ENCODE data around the gene TP53TG5. TPM values are rescaled to one million over a fixed set of nuclear protein-coding genes. Genes with fewer than 3 reads are reported as not detected.

The TP53TG5 gene
- total RNA-seq, 4 donors from 2014 or later = not detected

GRCh38 chr20:45367126-45367525 lies 11.0 kb downstream of the TP53TG5 start:
- Histone ChIP-seq H3K36me3 (peaks cover 0 to 35% (median 0%) of the 10 kb centered on the region in 3 donors), H3K4me3 (no peak overlapping the region), H3K27ac (peak overlapping the region in 1 of 4 donors; percentile 78), H3K4me1 (peaks cover 0 to 30% (median 15%) of the 10 kb centered on the region in 4 donors), H3K27me3 (no peaks in the 10 kb centered on the region), H3K9me3 (no peaks in the 10 kb centered on the region)
- TF ChIP-seq POLR2A (IDR thresholded peaks at IDR 0.05) (no peak), CTCF (IDR thresholded peaks at IDR 0.05) (no peak)
- no peak for DNase-seq

GRCh38 chr20:45366631-45367030 lies 11.5 kb downstream of the TP53TG5 start:
- no peak overlapping the region for H3K27ac ChIP-seq
- H3K36me3 ChIP-seq = peaks cover 0 to 35% (median 0%) of the 10 kb centered on the region in 3 donors
- no peak for TF ChIP-seq POLR2A (IDR thresholded peaks at IDR 0.05)
- no peak for TF ChIP-seq CTCF (IDR thresholded peaks at IDR 0.05)
- no peaks in the 10 kb centered on the region for H3K9me3 ChIP-seq
- H3K4me1 ChIP-seq = peaks cover 0 to 30% (median 15%) of the 10 kb centered on the region in 4 donors
- no peaks in the 10 kb centered on the region for H3K27me3 ChIP-seq
- no peak for DNase-seq
- no peak overlapping the region for H3K4me3 ChIP-seq

GRCh38 chr20:45366192-45366591 lies 11.9 kb downstream of the TP53TG5 start:
- no peak for DNase-seq
- Histone ChIP-seq H3K27me3 (no peaks in the 10 kb centered on the region), H3K4me1 (peaks cover 0 to 30% (median 15%) of the 10 kb centered on the region in 4 donors), H3K9me3 (no peaks in the 10 kb centered on the region), H3K36me3 (peaks cover 0 to 35% (median 0%) of the 10 kb centered on the region in 3 donors), H3K4me3 (no peak overlapping the region), H3K27ac (no peak overlapping the region)
- TF ChIP-seq POLR2A (IDR thresholded peaks at IDR 0.05) = no peak
- no peak for TF ChIP-seq CTCF (IDR thresholded peaks at IDR 0.05)

GRCh38 chr20:45365444-45365970 lies 12.6 kb downstream of the TP53TG5 start:
- Histone ChIP-seq H3K4me1 (peaks cover 0 to 30% (median 16%) of the 10 kb centered on the region in 4 donors), H3K36me3 (peaks cover 0 to 35% (median 0%) of the 10 kb centered on the region in 3 donors), H3K4me3 (no peak overlapping the region), H3K9me3 (no peaks in the 10 kb centered on the region), H3K27me3 (no peaks in the 10 kb centered on the region), H3K27ac (no peak overlapping the region)
- DNase-seq = no peak
- TF ChIP-seq POLR2A (IDR thresholded peaks at IDR 0.05) (no peak), CTCF (IDR thresholded peaks at IDR 0.05) (no peak)

- H3K4me1 ChIP-seq = peaks cover 0 to 45% (median 15%) of the 10 kb centered on the region in 4 donors
- TF ChIP-seq CTCF (IDR thresholded peaks at IDR 0.05) (no peak), POLR2A (IDR thresholded peaks at IDR 0.05) (no peak)
- no peak for DNase-seq
Measured at GRCh38 chr20:45363611-45364492, 14.3 kb downstream of the TP53TG5 start.

More at GRCh38 chr20:45363611-45364492, 14.3 kb downstream of the TP53TG5 start:
- peaks cover 0 to 35% (median 0%) of the 10 kb centered on the region in 3 donors for H3K36me3 ChIP-seq
- no peaks in the 10 kb centered on the region for H3K27me3 ChIP-seq
- peak overlapping the region; percentile 89 to 99 (median 95) for H3K27ac ChIP-seq
- H3K9me3 ChIP-seq = no peaks in the 10 kb centered on the region
- peak overlapping the region; percentile 69 to 97 (median 72) for H3K4me3 ChIP-seq

All from Peyer's patch (tissue), 4 donors.